GM12873 (cell line): ENCODE results near the gene HGD.

Experiments used
- TF ChIP-seq, protein P1 (sequence below): IDR thresholded peaks from 2 replicates; pipeline ENCODE4 v1.5.1; 2012; ENCODE audit warnings: low read depth, mild to moderate bottlenecking, moderate library complexity, low read length, control low read depth; ENCODE audit not compliant: insufficient read depth; ENCODE audit errors: missing control alignments

The HGD gene

DNA sequence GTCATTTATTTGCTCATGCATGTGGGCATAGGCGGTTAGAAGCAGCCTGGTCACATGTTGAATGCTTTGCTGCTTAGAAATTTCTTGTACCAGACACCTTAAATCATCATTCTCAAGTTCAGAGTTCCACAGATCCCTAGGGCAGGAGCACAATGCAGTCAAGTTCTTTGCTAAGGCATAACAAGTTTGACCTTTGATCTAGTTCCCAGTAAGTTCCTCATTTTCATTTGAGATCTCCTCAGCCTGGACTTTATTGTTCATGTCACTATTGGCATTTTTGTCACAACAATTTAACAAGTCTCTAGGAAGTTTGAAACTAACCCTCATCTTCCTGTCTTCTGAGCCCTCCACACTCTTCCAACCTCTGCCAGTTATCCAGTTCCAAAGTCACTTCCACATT, 22.8 kb downstream of the HGD start:
- TF ChIP-seq, protein P1, sequence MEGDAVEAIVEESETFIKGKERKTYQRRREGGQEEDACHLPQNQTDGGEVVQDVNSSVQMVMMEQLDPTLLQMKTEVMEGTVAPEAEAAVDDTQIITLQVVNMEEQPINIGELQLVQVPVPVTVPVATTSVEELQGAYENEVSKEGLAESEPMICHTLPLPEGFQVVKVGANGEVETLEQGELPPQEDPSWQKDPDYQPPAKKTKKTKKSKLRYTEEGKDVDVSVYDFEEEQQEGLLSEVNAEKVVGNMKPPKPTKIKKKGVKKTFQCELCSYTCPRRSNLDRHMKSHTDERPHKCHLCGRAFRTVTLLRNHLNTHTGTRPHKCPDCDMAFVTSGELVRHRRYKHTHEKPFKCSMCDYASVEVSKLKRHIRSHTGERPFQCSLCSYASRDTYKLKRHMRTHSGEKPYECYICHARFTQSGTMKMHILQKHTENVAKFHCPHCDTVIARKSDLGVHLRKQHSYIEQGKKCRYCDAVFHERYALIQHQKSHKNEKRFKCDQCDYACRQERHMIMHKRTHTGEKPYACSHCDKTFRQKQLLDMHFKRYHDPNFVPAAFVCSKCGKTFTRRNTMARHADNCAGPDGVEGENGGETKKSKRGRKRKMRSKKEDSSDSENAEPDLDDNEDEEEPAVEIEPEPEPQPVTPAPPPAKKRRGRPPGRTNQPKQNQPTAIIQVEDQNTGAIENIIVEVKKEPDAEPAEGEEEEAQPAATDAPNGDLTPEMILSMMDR = no peak

DNA sequence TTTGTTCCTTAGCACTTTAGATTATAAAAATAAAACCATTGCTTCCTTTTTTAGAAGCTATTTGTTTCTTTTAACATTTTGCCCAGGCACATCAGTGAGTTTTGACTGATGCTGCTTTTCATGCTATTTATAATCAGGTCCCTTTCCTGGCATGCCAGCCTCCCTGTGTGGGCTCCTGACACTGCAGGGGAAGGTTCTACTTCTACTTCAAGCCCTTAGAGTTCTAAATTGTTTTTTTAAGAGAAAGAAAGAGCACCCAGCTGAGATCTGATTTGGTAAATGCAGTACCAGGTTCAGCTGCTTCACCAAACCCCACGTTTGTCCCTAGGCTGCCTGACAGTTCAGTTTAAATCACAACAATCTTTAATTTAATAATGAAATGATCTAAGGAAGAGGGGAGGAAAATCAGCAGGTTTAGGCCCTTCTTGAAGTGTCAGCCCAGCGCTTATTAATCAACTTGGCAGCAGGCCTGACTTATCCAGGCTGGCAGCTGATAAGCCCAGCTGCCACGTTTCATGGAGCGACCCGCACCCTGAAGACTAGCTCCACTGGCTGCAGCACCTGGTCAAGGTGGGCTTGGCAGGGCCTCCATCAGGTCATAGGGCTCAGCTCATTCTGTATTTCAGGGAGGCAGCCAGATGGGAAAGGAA, 29.0 kb downstream of the HGD start:
- TF ChIP-seq, protein P1 = no peak

DNA sequence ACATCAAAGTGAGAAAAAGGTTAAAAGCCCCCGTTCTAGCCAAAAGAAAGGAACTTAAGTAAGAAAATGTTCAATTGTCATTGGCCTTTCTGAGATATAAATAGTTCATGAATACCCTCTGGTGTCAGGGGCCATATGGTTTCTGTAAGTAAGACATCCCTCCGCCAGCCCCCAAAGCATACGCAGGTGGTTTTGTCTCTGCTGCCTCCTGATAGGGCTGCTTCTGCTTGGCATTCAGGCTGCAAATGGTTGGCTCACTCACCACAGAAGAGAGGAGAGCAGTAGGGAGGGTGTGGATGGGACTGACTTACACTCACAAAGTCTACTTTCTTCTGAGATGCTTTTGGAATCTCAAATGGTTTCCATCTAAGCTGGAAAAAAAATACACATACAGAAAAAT, 29.8 kb downstream of the HGD start:
- TF ChIP-seq, protein P1 = no peak

DNA sequence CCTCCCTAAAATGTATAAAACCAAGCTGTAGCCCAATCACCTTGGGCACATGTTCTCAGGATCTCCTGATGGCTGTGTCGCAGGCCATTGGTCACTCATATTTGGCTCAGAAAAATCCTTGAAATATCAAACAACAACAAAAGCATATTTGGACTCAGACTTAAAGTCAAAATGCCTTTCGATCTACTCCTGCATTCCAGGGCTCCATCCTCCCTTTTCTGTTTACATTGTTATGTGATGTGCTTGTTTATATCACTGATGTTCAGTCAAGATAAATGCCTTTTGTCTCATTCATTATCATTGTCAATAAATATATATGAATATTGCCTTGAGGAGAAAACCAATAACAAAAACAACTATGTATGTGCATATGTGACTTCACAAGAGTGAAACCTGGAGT, 31.7 kb downstream of the HGD start:
- TF ChIP-seq, protein P1 = no peak

DNA sequence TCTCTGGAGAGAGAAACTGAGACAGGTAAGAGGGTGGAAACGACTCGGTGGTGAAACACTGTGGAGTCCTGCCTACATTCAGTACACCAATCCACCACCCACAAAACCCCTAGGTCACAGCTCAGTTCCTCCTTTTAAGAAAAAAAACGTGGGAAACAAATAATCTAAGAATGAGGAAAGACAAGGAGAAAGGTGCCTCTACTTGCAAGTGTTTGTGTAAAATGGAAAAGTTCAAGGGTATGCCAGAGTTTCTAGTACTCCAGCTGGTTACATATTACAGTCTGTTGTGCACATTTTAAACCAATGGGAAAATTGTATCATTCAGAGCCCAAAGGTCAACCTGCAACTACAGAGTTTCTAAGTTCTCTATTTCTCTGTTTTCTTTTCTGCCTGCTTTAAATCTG, 32.2 kb downstream of the HGD start:
- TF ChIP-seq, protein P1 = no peak

DNA sequence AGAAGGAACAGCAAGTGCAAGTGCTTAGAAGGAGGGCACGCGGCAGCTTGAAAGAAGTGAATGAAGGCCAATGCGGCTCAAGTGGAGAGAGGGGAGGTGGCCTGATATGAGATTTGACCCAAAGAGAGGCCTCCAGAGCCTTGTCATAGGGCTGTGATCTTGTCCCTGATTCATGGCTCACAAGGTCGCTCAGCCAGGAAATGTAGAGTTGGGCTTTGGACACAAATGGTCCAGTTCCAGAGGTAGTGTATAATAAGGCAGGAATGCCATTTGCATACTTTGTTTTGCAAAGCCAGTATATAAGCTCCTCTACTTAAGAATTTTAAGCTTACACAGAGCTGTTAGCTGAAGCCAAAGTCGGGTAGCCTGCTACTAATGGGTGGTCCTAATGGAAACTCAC, 33.7 kb downstream of the HGD start:
- TF ChIP-seq, protein P1 = no peak

DNA sequence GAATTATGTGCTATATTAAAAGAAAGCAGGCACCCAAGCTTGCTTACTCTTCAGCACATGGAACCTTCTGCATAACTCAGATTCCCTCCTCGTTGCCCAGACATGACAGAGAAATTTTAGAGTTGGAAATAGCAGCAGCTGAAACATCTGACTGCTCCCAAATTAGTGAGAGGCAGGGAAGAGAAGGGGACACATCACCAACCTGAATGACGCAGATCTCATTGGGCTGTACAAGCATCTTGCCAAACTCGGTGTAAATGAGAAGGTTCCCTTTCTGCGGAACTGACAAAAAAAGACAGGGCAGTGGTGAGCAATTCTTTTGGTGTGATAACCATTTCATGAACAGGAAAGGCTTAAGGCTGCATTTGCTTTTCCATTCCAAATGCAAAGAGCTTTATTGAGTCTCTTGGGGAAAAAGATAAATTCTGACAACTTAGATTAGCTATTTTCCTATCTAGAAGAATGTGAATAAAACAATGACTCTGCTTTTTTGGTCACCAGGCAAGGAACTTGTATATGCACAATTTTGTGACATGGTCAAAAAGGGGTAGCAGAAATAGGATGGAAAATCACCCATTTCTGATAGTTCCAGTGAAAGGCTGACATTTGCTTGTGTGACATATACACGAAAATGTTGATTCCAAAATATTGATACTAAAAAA, 35.1 kb downstream of the HGD start:
- TF ChIP-seq, protein P1 = no peak
